HFF-Myc (cell line): ENCODE results near the gene NPM3.

Source experiments
- DNase-seq: peaks from one replicate; pipeline ENCODE4 v3.0.0-alpha.2; 2011; ENCODE audit warnings: low read depth; ENCODE audit errors: extremely low read depth
- H3K4me3 ChIP-seq: replicated peaks from 2 replicates; pipeline ENCODE4 v1.5.1; 2011; ENCODE audit warnings: low read depth, mild to moderate bottlenecking, control low read depth, low read length
- TF ChIP-seq, protein P1 (sequence below): IDR thresholded peaks from 2 replicates; pipeline ENCODE4 v1.5.1; 2012; ENCODE audit warnings: mild to moderate bottlenecking, low read depth, low read length, control low read depth; ENCODE audit errors: missing control alignments

Gene NPM3

GRCh38 chr10:101774589-101775272, 8.5 kb downstream of the NPM3 start:
- TF ChIP-seq, protein P1, sequence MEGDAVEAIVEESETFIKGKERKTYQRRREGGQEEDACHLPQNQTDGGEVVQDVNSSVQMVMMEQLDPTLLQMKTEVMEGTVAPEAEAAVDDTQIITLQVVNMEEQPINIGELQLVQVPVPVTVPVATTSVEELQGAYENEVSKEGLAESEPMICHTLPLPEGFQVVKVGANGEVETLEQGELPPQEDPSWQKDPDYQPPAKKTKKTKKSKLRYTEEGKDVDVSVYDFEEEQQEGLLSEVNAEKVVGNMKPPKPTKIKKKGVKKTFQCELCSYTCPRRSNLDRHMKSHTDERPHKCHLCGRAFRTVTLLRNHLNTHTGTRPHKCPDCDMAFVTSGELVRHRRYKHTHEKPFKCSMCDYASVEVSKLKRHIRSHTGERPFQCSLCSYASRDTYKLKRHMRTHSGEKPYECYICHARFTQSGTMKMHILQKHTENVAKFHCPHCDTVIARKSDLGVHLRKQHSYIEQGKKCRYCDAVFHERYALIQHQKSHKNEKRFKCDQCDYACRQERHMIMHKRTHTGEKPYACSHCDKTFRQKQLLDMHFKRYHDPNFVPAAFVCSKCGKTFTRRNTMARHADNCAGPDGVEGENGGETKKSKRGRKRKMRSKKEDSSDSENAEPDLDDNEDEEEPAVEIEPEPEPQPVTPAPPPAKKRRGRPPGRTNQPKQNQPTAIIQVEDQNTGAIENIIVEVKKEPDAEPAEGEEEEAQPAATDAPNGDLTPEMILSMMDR: no peak
- no peak for DNase-seq

DNA sequence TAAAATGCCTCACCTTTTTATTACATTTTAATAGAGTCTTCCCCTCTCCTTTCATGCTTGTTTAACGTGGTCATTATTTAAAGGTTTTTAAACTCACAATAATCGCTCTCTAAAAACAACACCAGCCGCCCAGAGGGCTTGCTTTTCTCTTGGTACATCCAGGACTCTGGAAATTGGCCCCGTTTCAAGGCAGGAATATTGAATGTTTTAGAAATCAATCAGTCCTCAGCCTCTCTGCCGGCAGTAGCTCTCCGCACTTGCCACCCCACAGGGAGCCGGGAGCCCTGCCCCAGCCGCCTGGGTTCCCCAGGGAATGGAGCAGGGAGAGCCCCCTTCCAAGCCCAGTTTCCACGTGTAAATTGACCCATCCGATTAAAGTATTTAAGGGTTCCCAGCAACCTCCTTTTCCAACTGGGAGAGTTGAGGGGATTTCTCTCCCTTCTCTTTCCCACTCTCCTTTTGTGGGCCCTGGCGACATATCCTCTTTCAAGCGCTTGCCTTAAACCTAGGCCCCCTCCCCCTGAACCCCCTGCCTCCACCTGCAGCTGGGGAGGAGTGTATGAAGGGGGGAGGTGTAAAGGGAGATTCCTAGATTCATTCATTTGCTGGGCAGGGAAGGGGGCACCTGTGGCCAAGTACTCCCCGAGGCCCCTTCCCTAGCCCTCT, 9.2 kb downstream of the NPM3 start:
- no peak for DNase-seq
- H3K4me3 ChIP-seq: no peak overlapping the region
- TF ChIP-seq, protein P1: no peak

More at GRCh38 chr10:101774589-101775272, 8.5 kb downstream of the NPM3 start:
- H3K4me3 ChIP-seq: no peak overlapping the region

GRCh38 chr10:101772895-101773761, 10.1 kb downstream of the NPM3 start:
- TF ChIP-seq, protein P1: no peak
- H3K4me3 ChIP-seq: no peak overlapping the region
- no peak for DNase-seq

GRCh38 chr10:101772017-101772894, 11.0 kb downstream of the NPM3 start:
- no peak overlapping the region for H3K4me3 ChIP-seq
- TF ChIP-seq, protein P1: no peak

DNA sequence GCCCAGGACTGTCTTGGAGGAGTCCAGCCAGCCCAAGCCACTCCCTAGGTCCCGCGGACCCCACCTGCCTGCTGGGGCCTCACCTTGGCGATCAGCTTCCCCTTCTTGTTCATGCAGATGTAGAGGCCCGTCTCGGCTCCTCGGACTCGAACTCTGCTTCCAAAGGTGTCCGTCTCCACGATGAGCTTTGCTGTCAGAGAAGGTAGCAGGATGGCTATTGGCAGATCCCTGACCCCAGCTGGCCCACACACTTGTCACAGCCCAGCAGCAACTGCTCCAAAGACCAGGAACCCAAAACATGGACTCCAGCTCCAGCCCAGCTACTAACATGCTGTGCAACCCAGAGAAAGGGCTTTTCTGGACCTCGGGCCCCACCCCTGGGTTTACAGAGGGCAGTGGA, 11.9 kb downstream of the NPM3 start:
- H3K4me3 ChIP-seq: no peak overlapping the region
- no peak for DNase-seq
- TF ChIP-seq, protein P1: no peak

More at GRCh38 chr10:101772017-101772894, 11.0 kb downstream of the NPM3 start:
- DNase-seq: no peak
